ENCODE data around the gene RXFP1. TPM values are rescaled to one million over a fixed set of nuclear protein-coding genes. Genes with fewer than 3 reads are reported as not detected.

RXFP1 gene
- total and polyA plus RNA-seq, 2 experiments from 2014 or later = not detected

- H3K36me3 ChIP-seq = no peaks in the 10 kb centered on the region
- no peak overlapping the region for H3K27ac ChIP-seq
- no peaks in the 10 kb centered on the region for H3K27me3 ChIP-seq
- no peaks in the 10 kb centered on the region for H3K4me1 ChIP-seq (ENCODE audit: low read depth)
- TF ChIP-seq CTCF (IDR thresholded peaks at IDR 0.05; ENCODE audit: low read depth, low read length) = no peak
- no peaks in the 10 kb centered on the region for H3K9me3 ChIP-seq (ENCODE audit: low read depth)
- no peak overlapping the region for H3K4me3 ChIP-seq
- no peak for DNase-seq (ENCODE audit: low read depth in 1 of 2, low spot score in 1 of 2)
These were observed 76.4 kb downstream of the RXFP1 start for GRCh38 chr4:158597879-158598596.

GRCh38 chr4:158599150-158599549 is 77.5 kb downstream of the RXFP1 start:
- Histone ChIP-seq H3K27me3 (no peaks in the 10 kb centered on the region), H3K9me3 (ENCODE audit: low read depth) (no peaks in the 10 kb centered on the region), H3K27ac (no peak overlapping the region), H3K36me3 (no peaks in the 10 kb centered on the region), H3K4me3 (no peak overlapping the region), H3K4me1 (ENCODE audit: low read depth) (no peaks in the 10 kb centered on the region)
- DNase-seq (ENCODE audit: low read depth in 1 of 2, low spot score in 1 of 2) = no peak
- TF ChIP-seq CTCF (IDR thresholded peaks at IDR 0.05; ENCODE audit: low read depth, low read length) = no peak

- no peak for DNase-seq (ENCODE audit: low read depth in 1 of 2, low spot score in 1 of 2)
These were observed 78.2 kb downstream of the RXFP1 start for GRCh38 chr4:158599765-158600498.

GRCh38 chr4:158604369-158604768 is 82.7 kb downstream of the RXFP1 start:
- Histone ChIP-seq H3K4me1 (ENCODE audit: low read depth) (no peaks in the 10 kb centered on the region), H3K36me3 (no peaks in the 10 kb centered on the region), H3K27ac (no peak overlapping the region), H3K9me3 (ENCODE audit: low read depth) (no peaks in the 10 kb centered on the region), H3K4me3 (no peak overlapping the region), H3K27me3 (no peaks in the 10 kb centered on the region)
- no peak for TF ChIP-seq CTCF (IDR thresholded peaks at IDR 0.05; ENCODE audit: low read depth, low read length)
- DNase-seq (ENCODE audit: low read depth in 1 of 2, low spot score in 1 of 2) = no peak

More at GRCh38 chr4:158599765-158600498, 78.2 kb downstream of the RXFP1 start:
- H3K9me3 ChIP-seq (ENCODE audit: low read depth) = no peaks in the 10 kb centered on the region
- no peak for TF ChIP-seq CTCF (IDR thresholded peaks at IDR 0.05; ENCODE audit: low read depth, low read length)
- no peaks in the 10 kb centered on the region for H3K27me3 ChIP-seq
- no peaks in the 10 kb centered on the region for H3K4me1 ChIP-seq (ENCODE audit: low read depth)
- no peaks in the 10 kb centered on the region for H3K36me3 ChIP-seq
- no peak overlapping the region for H3K27ac ChIP-seq
- H3K4me3 ChIP-seq = no peak overlapping the region

- Histone ChIP-seq H3K4me3 (no peak overlapping the region), H3K27me3 (no peaks in the 10 kb centered on the region), H3K27ac (no peak overlapping the region), H3K9me3 (ENCODE audit: low read depth) (no peaks in the 10 kb centered on the region), H3K4me1 (ENCODE audit: low read depth) (no peaks in the 10 kb centered on the region), H3K36me3 (no peaks in the 10 kb centered on the region)
- DNase-seq (ENCODE audit: low read depth in 1 of 2, low spot score in 1 of 2) = no peak
- TF ChIP-seq CTCF (IDR thresholded peaks at IDR 0.05; ENCODE audit: low read depth, low read length) = no peak
These were observed 83.7 kb downstream of the RXFP1 start for GRCh38 chr4:158605393-158605792.

Measured in cardiac muscle cell (in vitro differentiated cells and primary cell).